Progenitor cell of endocrine pancreas (in vitro differentiated cells): ENCODE data around the gene NEGR1. TPM values are rescaled to one million over a fixed set of nuclear protein-coding genes. Genes with fewer than 3 reads are reported as not detected.

Experiments used
- DNase-seq: peaks from one replicate; pipeline ENCODE4 v3.0.0; 2021; ENCODE audit warnings: low spot score; ENCODE audit not compliant: unreplicated experiment
- H3K27ac Mint-ChIP-seq: 2 replicates; pipeline ENCODE4 v1.8.0; 2021; ENCODE audit warnings: mild to moderate bottlenecking, moderate library complexity, mixed read lengths
- H3K27me3 Mint-ChIP-seq: 2 replicates; pipeline ENCODE4 v1.8.0; 2021; ENCODE audit warnings: mixed read lengths
- H3K36me3 Mint-ChIP-seq: 2 replicates; pipeline ENCODE4 v1.8.0; 2022; ENCODE audit warnings: mixed read lengths; ENCODE audit not compliant: insufficient read depth
- H3K4me1 Mint-ChIP-seq: 2 replicates; pipeline ENCODE4 v1.8.0; 2021; ENCODE audit warnings: low read depth, mixed read lengths
- H3K4me3 Mint-ChIP-seq: 2 replicates; pipeline ENCODE4 v1.8.0; 2021; ENCODE audit warnings: low read depth, mild to moderate bottlenecking, moderate library complexity, mixed read lengths
- H3K9me3 Mint-ChIP-seq: 2 replicates; pipeline ENCODE4 v1.8.0; 2021; ENCODE audit warnings: low read depth, mixed read lengths
- CTCF ChIP-seq: fragments of 200-600 bp; sonication (generic); IDR thresholded peaks from one replicate; pipeline ENCODE4 v1.5.0; 2021; ENCODE audit warnings: antibody characterized with exemption, mild to moderate bottlenecking; ENCODE audit not compliant: unreplicated experiment
- total RNA-seq: library from RNA; stranded (reverse); gene quantifications from 2 replicates; pipeline ENCODE4 v1.2.1, GENCODE V29; 2021

Gene NEGR1
- total RNA-seq, 1 donor from 2014 or later: 3.1 TPM

- DNase-seq: no peak
- Mint-ChIP-seq H3K9me3 (peaks cover 4% of the 10 kb centered on the region), H3K27ac (no peak overlapping the region), H3K36me3 (no peaks in the 10 kb centered on the region), H3K4me1 (no peaks in the 10 kb centered on the region), H3K4me3 (no peak overlapping the region), H3K27me3 (no peaks in the 10 kb centered on the region)
- no peak for TF ChIP-seq CTCF
Measured at GRCh38 chr1:71603044-71603776, 679.1 kb downstream of the NEGR1 start.

DNA sequence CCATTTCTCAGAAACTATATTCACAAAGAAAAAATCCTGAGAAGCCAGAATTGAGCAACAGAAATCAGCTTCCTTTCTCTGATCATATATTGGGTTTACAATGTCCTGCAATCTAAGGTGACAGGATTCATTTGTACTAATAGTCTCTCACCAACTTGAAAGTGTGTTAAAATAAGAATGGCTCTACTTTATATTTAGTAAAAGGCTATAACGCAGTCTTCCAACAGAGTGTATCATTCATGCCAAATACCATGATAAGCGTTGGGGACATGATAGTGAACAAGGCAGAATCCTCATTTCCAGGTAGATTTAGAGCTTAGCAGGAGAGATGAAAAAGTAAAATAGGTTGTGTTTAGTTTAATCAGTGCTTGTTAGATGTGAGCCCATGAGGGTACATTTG lies 682.3 kb downstream of the NEGR1 start:
- no peak for DNase-seq
- Mint-ChIP-seq H3K27me3 (no peaks in the 10 kb centered on the region), H3K36me3 (no peaks in the 10 kb centered on the region), H3K4me1 (no peaks in the 10 kb centered on the region), H3K27ac (no peak overlapping the region), H3K9me3 (peaks cover 4% of the 10 kb centered on the region), H3K4me3 (no peak overlapping the region)
- TF ChIP-seq CTCF: no peak

GRCh38 chr1:71599306-71599705 lies 683.0 kb downstream of the NEGR1 start:
- no peak for TF ChIP-seq CTCF
- no peak for DNase-seq
- Mint-ChIP-seq H3K9me3 (peaks cover 4% of the 10 kb centered on the region), H3K4me3 (no peak overlapping the region), H3K27ac (no peak overlapping the region), H3K27me3 (no peaks in the 10 kb centered on the region), H3K36me3 (no peaks in the 10 kb centered on the region), H3K4me1 (no peaks in the 10 kb centered on the region)

DNA sequence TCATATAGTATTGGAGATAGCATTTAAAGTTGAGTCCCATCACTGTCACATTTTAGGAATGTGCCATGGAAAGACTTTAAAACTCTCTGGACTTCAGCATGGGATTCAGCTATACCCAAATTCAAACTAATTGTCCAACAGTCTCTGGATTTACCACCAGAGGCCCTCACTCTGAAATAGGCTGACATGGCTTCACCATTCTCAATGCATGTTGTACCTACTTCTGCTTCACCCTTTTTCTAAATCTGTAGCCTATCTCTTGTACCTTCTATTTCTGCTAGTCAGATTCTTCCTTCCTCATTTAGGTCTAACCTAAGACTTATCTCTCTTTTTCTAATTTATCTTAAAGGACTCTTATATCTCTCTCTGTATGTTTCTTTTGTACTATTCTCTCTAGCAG lies 688.8 kb downstream of the NEGR1 start:
- TF ChIP-seq CTCF: peak; percentile 20
- H3K4me3 Mint-ChIP-seq: no peak overlapping the region
- no peak for DNase-seq
- no peaks in the 10 kb centered on the region for H3K4me1 Mint-ChIP-seq
- no peaks in the 10 kb centered on the region for H3K36me3 Mint-ChIP-seq
- no peak overlapping the region for H3K27ac Mint-ChIP-seq
- H3K9me3 Mint-ChIP-seq: no peaks in the 10 kb centered on the region
- H3K27me3 Mint-ChIP-seq: no peaks in the 10 kb centered on the region

- Mint-ChIP-seq H3K4me1 (no peaks in the 10 kb centered on the region), H3K9me3 (no peaks in the 10 kb centered on the region), H3K36me3 (no peaks in the 10 kb centered on the region), H3K4me3 (no peak overlapping the region), H3K27ac (no peak overlapping the region), H3K27me3 (no peaks in the 10 kb centered on the region)
- no peak for DNase-seq
- TF ChIP-seq CTCF: no peak
Measured at GRCh38 chr1:71592646-71593274, 689.6 kb downstream of the NEGR1 start.
